Neural progenitor cell (in vitro differentiated cells): ENCODE results near the gene BRSK2. TPM values are rescaled to one million over a fixed set of nuclear protein-coding genes. Genes with fewer than 3 reads are reported as not detected.
"Not testable (repeated sequence)": the region's sequence is repeated elsewhere in the genome, so short reads cannot be mapped to it uniquely, and the experiment has no call there.

Experiments
- DNase-seq: peaks from one replicate; pipeline ENCODE4 v3.0.0-alpha.2; 2016; ENCODE audit warnings: low spot score
- H2AFZ ChIP-seq: fragments of 200-600 bp; sonication (generic); replicated peaks from 2 replicates; pipeline ENCODE4 v1.6.1; 2016; ENCODE audit warnings: antibody characterized with exemption
- H3F3A ChIP-seq: fragments of 200-600 bp; sonication (generic); 2 replicates; pipeline ENCODE4 v1.6.1; 2016; ENCODE audit warnings: antibody characterized with exemption, low read depth
- H3K27ac ChIP-seq: fragments of 200-600 bp; sonication (generic); 2 replicates; pipeline ENCODE4 v1.5.1; 2016; ENCODE audit warnings: mild to moderate bottlenecking
- H3K27me3 ChIP-seq: fragments of 200-600 bp; sonication (generic); 2 replicates; pipeline ENCODE4 v1.6.1; 2016; ENCODE audit warnings: mild to moderate bottlenecking, moderate library complexity
- H3K36me3 ChIP-seq: fragments of 200-600 bp; sonication (generic); 2 replicates; pipeline ENCODE4 v1.5.1; 2016
- H3K4me1 ChIP-seq: fragments of 200-600 bp; sonication (generic); 2 replicates; pipeline ENCODE4 v1.6.1; 2016; ENCODE audit warnings: mixed run types
- H3K4me2 ChIP-seq: fragments of 200-600 bp; sonication (generic); 2 replicates; pipeline ENCODE4 v1.6.1; 2016
- H3K4me3 ChIP-seq: fragments of 200-600 bp; sonication (generic); 2 replicates; pipeline ENCODE4 v1.5.1; 2016
- H3K79me2 ChIP-seq: fragments of 200-600 bp; sonication (generic); 2 replicates; pipeline ENCODE4 v1.6.1; 2016; ENCODE audit warnings: low read depth
- H3K9ac ChIP-seq: fragments of 200-600 bp; sonication (generic); 2 replicates; pipeline ENCODE4 v1.6.1; 2016
- H3K9me3 ChIP-seq: fragments of 200-600 bp; sonication (generic); 2 replicates; pipeline ENCODE4 v1.5.1; 2016; ENCODE audit warnings: low read depth
- H4K20me1 ChIP-seq: fragments of 200-600 bp; sonication (generic); 2 replicates; pipeline ENCODE4 v1.6.1; 2016; ENCODE audit warnings: low read depth
- H3K27ac Mint-ChIP-seq: 3 replicates; pipeline ENCODE4 v1.8.0; 2021; ENCODE audit warnings: mixed read lengths
- H3K27me3 Mint-ChIP-seq: 2 replicates; pipeline ENCODE4 v1.8.0; 2022; ENCODE audit warnings: low read depth, mild to moderate bottlenecking, inconsistent platforms, moderate library complexity, mixed read lengths; ENCODE audit not compliant: insufficient read depth
- H3K36me3 Mint-ChIP-seq: 3 replicates; pipeline ENCODE4 v1.8.0; 2021; ENCODE audit warnings: mixed read lengths
- H3K4me1 Mint-ChIP-seq: 3 replicates; pipeline ENCODE4 v1.8.0; 2021; ENCODE audit warnings: mixed read lengths
- H3K4me3 Mint-ChIP-seq: 3 replicates; pipeline ENCODE4 v1.8.0; 2021; ENCODE audit warnings: mild to moderate bottlenecking, moderate library complexity, mixed read lengths
- H3K9me3 Mint-ChIP-seq: 3 replicates; pipeline ENCODE4 v1.8.0; 2020; ENCODE audit warnings: mixed read lengths
- EZH2 ChIP-seq: fragments of 200-600 bp; sonication (generic); IDR thresholded peaks from 2 replicates; pipeline ENCODE4 v1.6.1; 2017; ENCODE audit warnings: antibody characterized with exemption, mild to moderate bottlenecking, moderate library complexity
- EZH2phosphoT487 ChIP-seq: fragments of 200-600 bp; sonication (generic); IDR thresholded peaks from 2 replicates; pipeline ENCODE4 v1.6.1; 2017; ENCODE audit warnings: antibody characterized with exemption
- total RNA-seq: library from RNA; depleted of rRNA; stranded (reverse); fragments of >200 nt; gene quantifications from 2 replicates; pipeline ENCODE4 v1.2.3, GENCODE V29; 2015; ENCODE audit warnings: low replicate concordance
- TF ChIP-seq, protein P1 (sequence below): fragments of 200-600 bp; sonication (generic); IDR thresholded peaks from 2 replicates; pipeline ENCODE4 v1.5.1; 2017; ENCODE audit warnings: antibody characterized with exemption, mild to moderate bottlenecking

BRSK2 gene
- total RNA-seq, 1 donor from 2014 or later, result 8.2 TPM

DNA sequence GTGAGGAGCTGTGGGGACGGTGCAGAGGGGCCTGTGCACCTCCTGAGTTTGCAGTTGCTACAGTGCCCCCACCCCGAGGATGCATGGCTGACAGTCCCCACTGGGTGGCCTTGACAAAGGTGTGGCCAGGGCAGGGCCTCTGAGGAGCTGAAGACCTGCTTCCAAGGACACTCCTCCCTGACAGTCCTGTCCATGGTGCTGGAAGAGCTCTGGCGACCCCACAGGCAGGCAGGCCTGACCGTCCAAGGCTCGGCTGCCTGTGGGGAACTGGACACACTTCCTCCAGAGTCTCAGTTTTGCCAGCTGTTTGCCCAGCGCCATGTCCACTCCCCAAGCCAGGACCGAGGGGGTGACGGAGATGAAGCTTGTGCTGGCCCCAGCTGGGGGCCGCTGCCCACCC lies 32.7 kb downstream of the BRSK2 start:
- Histone ChIP-seq H3K4me3 (no peak overlapping the region), H4K20me1 (peaks cover 47% of the 10 kb centered on the region), H3K4me1 (no peaks in the 10 kb centered on the region), H3K4me2 (no peak overlapping the region), H3F3A (peaks cover 11% of the 10 kb centered on the region), H3K9ac (no peak overlapping the region), H3K27ac (no peak overlapping the region), H2AFZ (no peak overlapping the region), H3K27me3 (no peaks in the 10 kb centered on the region), H3K9me3 (peaks cover 12% of the 10 kb centered on the region), H3K79me2 (no peaks in the 10 kb centered on the region), H3K36me3 (no peaks in the 10 kb centered on the region)
- no peaks in the 10 kb centered on the region for H3K4me1 Mint-ChIP-seq
- H3K4me3 Mint-ChIP-seq, result no peak overlapping the region
- H3K27ac Mint-ChIP-seq, result no peak overlapping the region
- H3K27me3 Mint-ChIP-seq, result peaks cover 5% of the 10 kb centered on the region
- peaks cover 17% of the 10 kb centered on the region for H3K9me3 Mint-ChIP-seq
- TF ChIP-seq, protein P1, sequence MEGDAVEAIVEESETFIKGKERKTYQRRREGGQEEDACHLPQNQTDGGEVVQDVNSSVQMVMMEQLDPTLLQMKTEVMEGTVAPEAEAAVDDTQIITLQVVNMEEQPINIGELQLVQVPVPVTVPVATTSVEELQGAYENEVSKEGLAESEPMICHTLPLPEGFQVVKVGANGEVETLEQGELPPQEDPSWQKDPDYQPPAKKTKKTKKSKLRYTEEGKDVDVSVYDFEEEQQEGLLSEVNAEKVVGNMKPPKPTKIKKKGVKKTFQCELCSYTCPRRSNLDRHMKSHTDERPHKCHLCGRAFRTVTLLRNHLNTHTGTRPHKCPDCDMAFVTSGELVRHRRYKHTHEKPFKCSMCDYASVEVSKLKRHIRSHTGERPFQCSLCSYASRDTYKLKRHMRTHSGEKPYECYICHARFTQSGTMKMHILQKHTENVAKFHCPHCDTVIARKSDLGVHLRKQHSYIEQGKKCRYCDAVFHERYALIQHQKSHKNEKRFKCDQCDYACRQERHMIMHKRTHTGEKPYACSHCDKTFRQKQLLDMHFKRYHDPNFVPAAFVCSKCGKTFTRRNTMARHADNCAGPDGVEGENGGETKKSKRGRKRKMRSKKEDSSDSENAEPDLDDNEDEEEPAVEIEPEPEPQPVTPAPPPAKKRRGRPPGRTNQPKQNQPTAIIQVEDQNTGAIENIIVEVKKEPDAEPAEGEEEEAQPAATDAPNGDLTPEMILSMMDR, result no peak
- no peak for TF ChIP-seq EZH2
- TF ChIP-seq EZH2phosphoT487, result no peak
- DNase-seq, result peak; percentile 62
- peaks cover 8% of the 10 kb centered on the region for H3K36me3 Mint-ChIP-seq

DNA sequence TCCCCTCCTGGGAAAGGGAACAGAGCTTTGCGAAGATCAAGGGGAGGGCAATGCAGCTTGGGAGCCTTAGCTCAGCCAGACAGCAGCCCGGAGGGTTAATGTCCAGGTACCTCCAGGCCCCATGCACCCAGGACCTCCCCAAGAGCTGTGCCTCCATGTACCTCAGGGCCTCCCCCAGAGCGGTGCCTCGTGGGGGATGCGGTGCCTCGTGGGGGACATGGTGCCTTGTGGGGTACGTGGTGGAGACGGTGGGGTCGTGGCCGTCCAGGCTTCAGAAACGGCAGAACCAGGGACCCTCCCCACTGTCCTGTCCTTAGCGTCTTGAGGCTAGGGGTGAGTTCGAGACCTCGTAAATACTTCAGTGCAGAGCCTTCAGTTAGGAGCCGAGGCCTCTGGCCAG lies 33.2 kb downstream of the BRSK2 start:
- TF ChIP-seq EZH2phosphoT487 (no peak), EZH2 (no peak)
- TF ChIP-seq, protein P1, result no peak
- DNase-seq, result no peak
- H3F3A ChIP-seq, result peaks cover 7% of the 10 kb centered on the region
- no peak overlapping the region for H3K4me2 ChIP-seq
- H4K20me1 ChIP-seq, result peaks cover 47% of the 10 kb centered on the region
- no peak overlapping the region for H3K27ac ChIP-seq
- H2AFZ ChIP-seq, result no peak overlapping the region
- H3K9ac ChIP-seq, result no peak overlapping the region
- no peaks in the 10 kb centered on the region for H3K4me1 Mint-ChIP-seq
- no peaks in the 10 kb centered on the region for H3K4me1 ChIP-seq
- H3K79me2 ChIP-seq, result no peaks in the 10 kb centered on the region
- H3K36me3 Mint-ChIP-seq, result peaks cover 8% of the 10 kb centered on the region
- H3K9me3 Mint-ChIP-seq, result peaks cover 17% of the 10 kb centered on the region
- no peak overlapping the region for H3K27ac Mint-ChIP-seq
- H3K9me3 ChIP-seq, result peaks cover 8% of the 10 kb centered on the region
- H3K4me3 Mint-ChIP-seq, result no peak overlapping the region
- H3K27me3 Mint-ChIP-seq, result peaks cover 5% of the 10 kb centered on the region
- no peaks in the 10 kb centered on the region for H3K36me3 ChIP-seq
- H3K27me3 ChIP-seq, result no peaks in the 10 kb centered on the region
- no peak overlapping the region for H3K4me3 ChIP-seq

DNA sequence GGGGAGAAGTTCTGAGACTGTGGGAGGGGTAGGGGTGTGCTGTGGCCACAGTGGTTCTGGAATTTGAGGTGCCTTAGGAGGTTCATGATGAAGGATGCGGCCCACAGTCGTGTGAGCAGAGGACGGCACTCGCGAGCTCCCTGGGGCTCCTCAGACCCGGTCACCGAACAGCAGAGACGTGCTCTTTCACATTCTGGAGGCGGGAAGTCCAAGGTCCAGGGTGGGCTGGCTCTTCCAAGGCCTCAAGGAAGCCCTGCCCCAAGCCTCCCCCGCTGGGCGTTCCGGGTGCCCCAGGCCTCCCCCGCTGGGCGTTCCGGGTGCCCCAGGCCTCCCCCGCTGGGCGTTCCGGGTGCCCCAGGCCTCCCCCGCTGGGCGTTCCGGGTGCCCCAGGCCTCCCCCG lies 33.7 kb downstream of the BRSK2 start:
- H3K27ac ChIP-seq, H3K36me3 Mint-ChIP-seq, H3K9me3 ChIP-seq, H3K79me2 ChIP-seq, H3F3A ChIP-seq, H3K36me3 ChIP-seq, H2AFZ ChIP-seq, H3K4me3 Mint-ChIP-seq, H3K27me3 Mint-ChIP-seq, H3K27ac Mint-ChIP-seq, H3K4me1 Mint-ChIP-seq, H3K9ac ChIP-seq, H3K4me2 ChIP-seq, DNase-seq, H3K27me3 ChIP-seq, H3K4me3 ChIP-seq, H3K4me1 ChIP-seq: not testable (repeated sequence)
- peaks cover 14% of the 10 kb centered on the region for H3K9me3 Mint-ChIP-seq
- H4K20me1 ChIP-seq, result peaks cover 47% of the 10 kb centered on the region

DNA sequence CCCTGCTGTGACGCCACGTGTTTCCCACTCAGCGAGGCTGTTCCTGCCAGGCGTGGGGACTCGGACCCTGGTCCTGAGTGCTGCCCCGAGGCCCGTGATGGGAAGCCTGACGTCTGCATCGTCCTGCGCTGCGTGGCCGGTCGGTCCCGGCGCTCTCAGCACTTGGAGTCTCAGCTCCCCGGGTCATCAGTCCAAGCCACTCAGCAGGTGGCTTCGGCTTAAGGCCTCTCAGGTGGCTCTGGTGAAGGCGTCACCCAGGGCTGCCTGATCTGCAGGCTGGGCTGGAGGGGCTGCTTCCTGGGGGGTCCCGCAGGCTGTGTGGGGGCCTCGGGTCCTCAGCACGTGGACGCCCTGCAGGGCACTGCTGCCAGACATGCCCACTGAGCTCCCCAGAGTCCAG lies 35.3 kb downstream of the BRSK2 start:
- Histone ChIP-seq H3K79me2 (no peaks in the 10 kb centered on the region), H3K4me1 (no peaks in the 10 kb centered on the region), H3K36me3 (no peaks in the 10 kb centered on the region), H3F3A (no peaks in the 10 kb centered on the region), H3K4me3 (no peak overlapping the region), H3K27me3 (no peaks in the 10 kb centered on the region), H3K9me3 (no peaks in the 10 kb centered on the region), H3K9ac (no peak overlapping the region), H2AFZ (no peak overlapping the region), H3K27ac (no peak overlapping the region), H4K20me1 (peaks cover 47% of the 10 kb centered on the region), H3K4me2 (no peak overlapping the region)
- no peak overlapping the region for H3K4me3 Mint-ChIP-seq
- no peaks in the 10 kb centered on the region for H3K4me1 Mint-ChIP-seq
- H3K36me3 Mint-ChIP-seq, result no peaks in the 10 kb centered on the region
- no peak for DNase-seq
- H3K27ac Mint-ChIP-seq, result no peak overlapping the region
- peaks cover 6% of the 10 kb centered on the region for H3K27me3 Mint-ChIP-seq
- TF ChIP-seq EZH2 (no peak), EZH2phosphoT487 (no peak)
- TF ChIP-seq, protein P1, result no peak
- H3K9me3 Mint-ChIP-seq, result peaks cover under 1% of the 10 kb centered on the region
